ENCODE measurements around the gene PADI3. TPM values are rescaled to one million over a fixed set of nuclear protein-coding genes. Genes with fewer than 3 reads are reported as not detected.

Gene PADI3
- total RNA-seq, 1 donor from 2014 or later: 0.72 TPM

Other genes starting within 250 kb of the PADI3 start
- gene ATP13A2, start 237.2 kb upstream of the PADI3 start, total RNA-seq: 87.1 TPM
- gene SDHB, start 195.1 kb upstream of the PADI3 start, total RNA-seq: 89.7 TPM
- gene PADI2, start 129.6 kb upstream of the PADI3 start, total RNA-seq: 8.6 TPM
- not detected for gene PADI1, start 44.0 kb upstream of the PADI3 start, total RNA-seq
- gene PADI4, start 59.1 kb downstream of the PADI3 start, total RNA-seq: 0.78 TPM
- gene PADI6, start 123.1 kb downstream of the PADI3 start, total RNA-seq: not detected
- 67.6 TPM for gene RCC2, start 190.6 kb downstream of the PADI3 start, total RNA-seq